ENCODE results near the gene CXCL8. TPM values are rescaled to one million over a fixed set of nuclear protein-coding genes. Genes with fewer than 3 reads are reported as not detected.

Gene CXCL8
- total RNA-seq, 4 donors from 2014 or later: 0.62 to 1.9 (median 1.2) TPM; not detected in 1

GRCh38 chr4:73709451-73710033 is 30.8 kb upstream of the CXCL8 start:
- Histone ChIP-seq H3K4me1 (peaks cover 0 to 25% (median 3%) of the 10 kb centered on the region in 3 donors), H3K27me3 (no peaks in the 10 kb centered on the region), H3K27ac (no peak overlapping the region), H3K36me3 (no peaks in the 10 kb centered on the region), H3K9me3 (no peaks in the 10 kb centered on the region), H3K4me3 (no peak overlapping the region)
- TF ChIP-seq CTCF (IDR thresholded peaks at IDR 0.05) (no peak), POLR2A (IDR thresholded peaks at IDR 0.05) (no peak), EP300 (IDR thresholded peaks at IDR 0.05) (no peak)
- no peak for ATAC-seq
- WGBS, 2 donors (ENCODE audit: low coverage in 1 of 2): 62 to 74% methylated on average over 2 of the region's 2 CpGs

- Histone ChIP-seq H3K4me1 (peaks cover 0 to 20% (median under 1%) of the 10 kb centered on the region in 3 donors), H3K27me3 (no peaks in the 10 kb centered on the region), H3K4me3 (no peak overlapping the region), H3K9me3 (no peaks in the 10 kb centered on the region), H3K36me3 (no peaks in the 10 kb centered on the region), H3K27ac (no peak overlapping the region)
- 86 to 93% methylated on average over 3 of the region's 3 CpGs for WGBS, 2 donors (ENCODE audit: low coverage in 1 of 2)
- no peak for ATAC-seq
- no peak for TF ChIP-seq POLR2AphosphoS5 (IDR thresholded peaks at IDR 0.05)
- no peak for TF ChIP-seq CTCF (IDR thresholded peaks at IDR 0.05)
- TF ChIP-seq EP300 (IDR thresholded peaks at IDR 0.05): no peak
- no peak for TF ChIP-seq POLR2A (IDR thresholded peaks at IDR 0.05)
Observed at GRCh38 chr4:73710094-73710493, 30.3 kb upstream of the CXCL8 start.

DNA sequence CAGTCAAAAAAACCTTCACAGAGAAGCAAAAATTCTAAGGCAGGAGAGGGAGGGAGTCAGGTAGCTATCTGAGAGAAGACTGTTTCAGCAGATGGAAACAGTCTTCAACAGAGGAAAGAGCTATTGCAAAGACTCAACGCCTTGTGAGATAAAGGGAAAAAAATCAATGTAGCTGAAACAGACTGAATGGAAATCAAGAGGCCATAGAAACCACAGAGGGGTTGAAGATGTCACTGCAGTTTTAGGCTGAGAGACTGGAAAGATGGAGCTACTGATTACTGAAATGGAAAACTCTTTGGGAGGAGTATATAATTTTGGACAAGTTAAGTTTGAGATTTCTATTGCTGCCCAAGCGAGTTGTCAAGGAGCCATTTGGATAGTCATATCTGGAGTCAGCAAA is 28.4 kb upstream of the CXCL8 start:
- Histone ChIP-seq H3K4me3 (no peak overlapping the region), H3K27me3 (no peaks in the 10 kb centered on the region), H3K4me1 (peaks cover 0 to 11% (median 0%) of the 10 kb centered on the region in 3 donors), H3K9me3 (no peaks in the 10 kb centered on the region), H3K27ac (no peak overlapping the region), H3K36me3 (no peaks in the 10 kb centered on the region)
- TF ChIP-seq CTCF (IDR thresholded peaks at IDR 0.05) (no peak), EP300 (IDR thresholded peaks at IDR 0.05) (no peak), POLR2AphosphoS5 (IDR thresholded peaks at IDR 0.05) (no peak), POLR2A (IDR thresholded peaks at IDR 0.05) (no peak)
- WGBS, 2 donors (ENCODE audit: low coverage in 1 of 2): 50 to 76% methylated on average over 1 to 2 of the region's 2 CpGs
- ATAC-seq: no peak

- Histone ChIP-seq H3K4me3 (no peak overlapping the region), H3K27me3 (no peaks in the 10 kb centered on the region), H3K4me1 (no peaks in the 10 kb centered on the region), H3K27ac (no peak overlapping the region), H3K36me3 (no peaks in the 10 kb centered on the region), H3K9me3 (no peaks in the 10 kb centered on the region)
- no peak for ATAC-seq
- 76 to 91% methylated on average over 2 to 3 of the region's 3 CpGs for WGBS, 2 donors (ENCODE audit: low coverage in 1 of 2)
- TF ChIP-seq CTCF (IDR thresholded peaks at IDR 0.05) (no peak), POLR2A (IDR thresholded peaks at IDR 0.05) (no peak), EP300 (IDR thresholded peaks at IDR 0.05) (no peak), POLR2AphosphoS5 (IDR thresholded peaks at IDR 0.05) (no peak)
Observed at GRCh38 chr4:73713650-73714049, 26.7 kb upstream of the CXCL8 start.

DNA sequence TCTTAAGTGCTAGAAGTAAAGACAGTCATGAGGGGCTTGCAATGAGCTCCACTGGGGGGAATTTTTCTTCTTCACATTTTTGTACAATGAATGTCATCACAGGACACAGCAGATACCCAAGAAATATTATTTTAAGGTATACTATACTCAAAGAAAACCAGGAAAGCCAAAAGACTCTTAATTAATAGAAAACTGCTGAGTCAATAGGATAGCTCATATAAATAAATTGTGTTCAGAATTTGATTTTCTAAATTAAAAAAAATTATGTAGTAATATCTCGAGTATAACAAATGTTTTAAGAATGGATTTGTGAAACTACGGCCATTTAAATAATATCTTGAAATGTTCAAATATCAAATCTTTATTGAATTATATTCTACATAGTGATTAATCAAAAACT is 25.7 kb upstream of the CXCL8 start:
- H3K4me3 ChIP-seq: no peak overlapping the region
- no peak for TF ChIP-seq EP300 (IDR thresholded peaks at IDR 0.05)
- no peak for TF ChIP-seq POLR2A (IDR thresholded peaks at IDR 0.05)
- TF ChIP-seq CTCF (IDR thresholded peaks at IDR 0.05): no peak
- TF ChIP-seq POLR2AphosphoS5 (IDR thresholded peaks at IDR 0.05): no peak
- ATAC-seq: no peak
- H3K36me3 ChIP-seq: no peaks in the 10 kb centered on the region
- no peak overlapping the region for H3K27ac ChIP-seq
- no peaks in the 10 kb centered on the region for H3K4me1 ChIP-seq
- WGBS, 2 donors (ENCODE audit: low coverage in 1 of 2): 89 to 90% methylated on average over 2 of the region's 2 CpGs
- no peaks in the 10 kb centered on the region for H3K27me3 ChIP-seq
- no peaks in the 10 kb centered on the region for H3K9me3 ChIP-seq

Measured in gastroesophageal sphincter (tissue), 4 donors.